Measurements from ENCODE around the gene SMAD6.
"Not testable (repeated sequence)": the region's sequence is repeated elsewhere in the genome, so short reads cannot be mapped to it uniquely, and the experiment has no call there.

The SMAD6 gene

DNA sequence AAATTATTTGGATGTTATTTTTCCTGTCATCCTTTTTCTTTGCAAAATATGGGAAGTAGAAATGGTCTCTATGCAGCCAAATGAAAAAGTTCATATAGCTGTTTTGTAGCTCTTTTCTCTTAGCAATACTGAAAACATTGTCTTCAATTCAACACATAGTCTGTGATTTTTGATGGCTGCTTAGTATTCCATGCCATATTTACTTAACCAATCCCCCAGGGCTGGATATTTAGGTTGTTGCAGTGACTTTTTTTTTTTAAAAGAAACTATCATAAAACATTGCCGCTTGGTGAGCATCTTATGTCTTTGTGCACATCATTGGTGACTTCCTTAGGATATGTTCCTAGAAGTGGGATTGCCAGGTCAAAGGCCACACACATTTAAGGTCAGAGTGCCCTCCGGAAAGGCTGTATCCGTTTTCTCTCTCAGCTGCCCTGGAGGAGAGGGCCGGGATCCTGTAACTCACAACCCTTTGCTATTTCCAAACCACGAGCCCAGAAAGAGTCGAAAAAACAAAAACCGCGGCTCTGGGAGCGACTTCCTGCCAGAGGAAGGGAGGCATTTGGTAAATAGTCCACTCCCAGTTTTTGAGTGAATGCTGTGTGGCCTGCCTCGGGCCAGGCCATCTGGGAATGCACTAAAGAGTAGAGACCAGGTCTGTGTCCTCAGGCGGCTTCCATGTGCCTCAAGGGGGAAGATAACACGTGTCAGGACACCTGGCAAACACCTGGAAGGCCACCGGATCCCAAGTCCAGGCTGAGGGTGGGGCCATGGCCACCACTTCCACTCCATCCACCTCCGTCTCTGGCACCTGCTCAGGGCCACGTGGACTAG lies 41.9 kb downstream of the SMAD6 start:
- DNase-seq: no peak

- DNase-seq: no peak
Measured at GRCh38 chr15:66744610-66745279, 42.7 kb downstream of the SMAD6 start.

DNA sequence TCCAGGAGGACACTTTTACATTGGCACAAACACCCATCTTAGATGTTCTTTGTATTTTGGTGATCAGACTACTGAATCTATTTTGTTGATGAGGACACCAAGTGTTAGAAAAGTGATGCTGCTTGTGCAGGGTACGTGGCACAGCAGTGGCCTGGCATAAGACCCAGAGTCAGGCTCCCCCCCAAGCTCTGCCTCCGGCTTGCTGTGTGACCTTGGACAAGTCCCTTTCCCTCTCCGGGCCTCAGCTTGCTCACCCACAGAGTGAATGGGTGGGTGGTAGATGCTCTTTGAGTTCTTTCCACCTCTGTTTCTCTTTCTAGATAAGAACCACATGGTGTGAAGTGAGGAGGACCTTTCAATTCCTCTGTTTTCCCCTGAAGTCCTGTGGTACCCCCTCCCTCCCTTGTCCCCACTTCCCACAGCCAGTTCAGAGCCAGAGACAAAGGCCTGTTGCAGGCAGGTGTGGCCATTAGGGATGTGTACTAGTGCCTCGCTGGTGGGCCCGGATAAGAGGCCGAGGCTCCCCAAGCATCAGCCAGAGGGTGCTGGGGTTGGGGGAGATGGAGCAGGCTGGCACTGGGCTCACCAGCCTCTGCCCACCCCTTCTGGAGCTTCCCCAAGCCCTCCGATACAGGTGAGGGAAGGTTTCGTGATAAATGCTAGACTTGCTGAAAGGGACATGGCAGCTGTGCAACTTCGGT lies 43.6 kb downstream of the SMAD6 start:
- DNase-seq: no peak

- DNase-seq: no peak
Measured at GRCh38 chr15:66746231-66746605, 44.2 kb downstream of the SMAD6 start.

GRCh38 chr15:66747223-66747622 lies 45.2 kb downstream of the SMAD6 start:
- no peak for DNase-seq

GRCh38 chr15:66747886-66748707 lies 46.1 kb downstream of the SMAD6 start:
- no peak for DNase-seq

- no peak for DNase-seq
Measured at GRCh38 chr15:66748708-66749035, 46.6 kb downstream of the SMAD6 start.

- no peak for DNase-seq
Measured at GRCh38 chr15:66749841-66750575, 48.0 kb downstream of the SMAD6 start.

DNA sequence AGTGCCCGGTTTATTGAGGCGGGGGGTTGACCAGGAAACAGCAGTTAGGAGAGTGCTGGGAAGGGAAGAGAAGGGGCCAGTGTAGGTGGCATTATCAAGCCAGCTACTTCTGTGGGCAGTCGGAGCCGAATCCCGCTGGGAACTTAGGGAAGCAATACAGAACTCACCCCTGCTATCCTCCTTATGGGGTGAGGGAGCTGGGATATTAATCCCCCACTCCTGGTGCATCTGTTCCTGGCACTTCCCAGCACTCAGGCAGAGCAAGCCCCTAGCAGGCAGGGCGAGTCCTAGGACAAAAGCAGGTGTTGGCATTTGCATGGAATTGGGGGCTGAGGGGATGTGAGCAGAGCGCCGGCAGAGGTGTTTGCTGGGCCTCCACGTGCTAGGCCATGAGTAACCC lies 48.6 kb downstream of the SMAD6 start:
- no peak for DNase-seq

DNA sequence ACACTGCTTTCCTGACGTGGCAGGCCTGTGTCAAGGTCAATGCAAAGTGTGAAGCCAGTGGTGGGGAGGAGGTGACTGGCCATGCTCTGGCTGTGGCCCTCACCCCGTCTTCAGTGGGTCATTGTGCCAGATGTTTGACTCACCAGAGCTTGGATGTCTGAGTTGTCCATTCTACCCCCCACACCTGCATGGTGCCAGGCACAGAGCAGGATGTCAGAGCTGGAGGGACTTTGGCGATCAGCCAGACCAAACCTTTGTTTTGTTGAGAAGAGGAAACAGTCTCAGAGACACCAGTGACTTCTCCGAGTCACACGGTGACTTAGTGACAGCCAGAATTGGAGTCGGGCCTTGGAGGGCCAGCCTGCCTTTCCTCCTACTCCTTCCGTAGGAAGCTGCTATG lies 49.5 kb downstream of the SMAD6 start:
- no peak for DNase-seq

DNA sequence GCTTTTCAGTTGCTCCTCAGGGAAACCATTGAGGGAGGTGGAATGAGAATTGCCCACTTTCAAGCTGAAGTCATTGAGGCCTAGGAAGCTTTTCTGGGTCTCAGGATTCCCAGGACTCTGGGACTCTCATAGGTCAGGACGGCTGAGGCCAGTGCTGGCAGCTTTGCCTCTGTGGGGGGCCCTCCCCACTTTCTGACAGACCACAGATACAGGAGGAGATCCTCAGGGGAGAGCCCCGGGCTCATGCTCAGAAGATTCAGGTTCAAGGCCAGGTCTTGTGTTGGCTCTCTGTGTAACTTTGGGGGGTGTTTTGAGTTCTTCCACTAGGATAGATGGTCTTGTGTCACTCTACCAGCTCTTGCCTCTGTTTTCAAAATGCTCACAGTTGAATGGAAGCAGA lies 50.0 kb downstream of the SMAD6 start:
- no peak for DNase-seq

GRCh38 chr15:66753687-66754377 lies 51.8 kb downstream of the SMAD6 start:
- DNase-seq: no peak

DNA sequence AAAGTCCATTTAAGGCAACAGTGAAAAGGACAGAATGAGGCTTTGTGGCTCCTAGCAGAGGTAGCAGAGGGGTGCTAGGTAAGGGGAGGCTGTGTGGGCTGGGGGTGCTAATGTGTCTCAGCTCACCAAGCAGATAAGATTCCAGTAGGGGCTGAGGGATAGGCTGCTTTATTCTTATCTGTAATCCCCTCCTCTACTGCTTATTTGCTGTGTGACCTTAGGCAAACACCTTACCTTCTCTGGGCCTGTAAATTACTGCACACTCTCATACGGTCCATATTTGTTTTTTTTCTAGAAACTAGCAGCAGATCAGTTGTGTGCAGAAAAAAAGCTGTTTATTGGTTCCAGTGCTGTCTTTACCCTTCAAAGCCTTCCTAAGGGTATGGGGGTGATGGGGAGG lies 52.8 kb downstream of the SMAD6 start:
- DNase-seq: no peak

DNA sequence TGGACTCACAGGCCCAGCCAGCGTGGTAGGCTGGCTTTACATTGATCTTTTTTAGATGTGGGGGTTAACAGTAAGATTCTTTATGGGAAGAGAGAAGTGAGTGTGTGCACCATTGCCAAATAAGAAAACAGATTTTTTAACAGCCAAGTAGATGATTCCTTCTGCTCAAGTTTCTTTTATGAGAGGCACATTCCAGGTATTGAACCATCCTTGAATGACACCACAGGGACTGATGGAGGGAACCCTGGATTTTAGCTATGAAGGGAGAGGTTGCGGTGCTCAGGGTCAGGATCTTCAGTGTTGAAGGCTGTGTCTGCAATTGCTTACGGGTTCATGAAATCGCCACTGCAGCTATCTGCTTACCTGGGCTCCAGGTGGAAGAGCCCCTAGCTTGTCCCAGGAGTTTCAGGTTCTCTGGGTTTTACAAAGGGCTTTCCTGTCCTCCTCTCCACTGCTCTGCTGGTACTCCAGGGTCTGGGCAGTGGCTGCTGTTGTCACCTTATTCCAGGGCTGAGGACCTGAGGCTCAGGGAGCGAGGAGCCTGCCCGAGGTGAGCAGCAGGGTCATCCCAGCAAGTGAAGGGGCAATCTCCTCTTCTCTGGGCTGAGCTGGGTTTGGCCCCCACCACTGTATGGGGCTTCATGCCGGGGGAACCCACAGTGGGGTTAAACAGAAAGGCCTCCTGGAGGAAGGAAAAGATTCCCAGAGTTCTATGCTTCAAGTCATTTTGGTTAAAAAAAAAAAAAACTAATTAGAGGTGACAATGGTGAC lies 53.4 kb downstream of the SMAD6 start:
- DNase-seq: no peak

GRCh38 chr15:66756295-66756694 lies 54.3 kb downstream of the SMAD6 start:
- DNase-seq: no peak

DNA sequence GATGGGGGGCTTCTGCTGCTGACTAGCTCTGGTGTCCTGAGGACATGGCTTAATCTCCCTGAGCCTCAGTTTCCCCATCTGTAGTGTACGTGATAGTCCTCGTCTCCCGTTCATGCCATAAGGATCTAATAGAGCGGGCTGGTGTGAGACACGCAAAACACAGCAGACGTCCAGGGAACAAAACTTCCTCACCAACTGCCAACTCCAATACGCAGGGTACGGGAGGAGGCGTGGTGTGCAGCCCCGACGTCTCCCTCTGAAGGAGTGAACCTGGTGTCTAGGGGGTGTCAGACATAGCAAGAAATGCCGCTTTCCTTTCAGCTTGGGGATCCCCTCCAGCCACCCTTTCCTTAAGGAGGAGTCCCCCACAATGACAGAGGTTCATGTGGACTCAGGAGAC lies 55.0 kb downstream of the SMAD6 start:
- DNase-seq: no peak

- DNase-seq: no peak
Measured at GRCh38 chr15:66757521-66757920, 55.5 kb downstream of the SMAD6 start.

DNA sequence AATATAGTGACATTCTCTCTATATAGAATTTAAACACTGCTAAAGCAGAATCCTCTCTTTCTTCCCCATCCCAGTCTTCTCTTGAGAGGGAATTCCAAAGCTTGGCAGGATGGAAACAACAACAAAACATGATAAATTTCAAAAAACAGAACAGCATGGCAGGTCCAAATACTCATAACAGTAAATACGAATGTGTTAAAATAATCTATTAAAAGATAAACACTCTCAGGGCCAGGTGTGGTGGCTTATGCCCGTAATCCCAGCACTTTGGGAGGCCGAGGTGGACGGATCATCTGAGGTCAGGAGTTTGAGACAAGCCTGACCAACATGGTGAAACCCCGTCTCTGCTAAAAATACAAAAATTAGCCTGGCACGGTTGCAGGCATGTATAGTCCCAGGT lies 56.2 kb downstream of the SMAD6 start:
- DNase-seq: not testable (repeated sequence)

- no peak for DNase-seq
Measured at GRCh38 chr15:66758844-66759243, 56.8 kb downstream of the SMAD6 start.

- DNase-seq: no peak
Measured at GRCh38 chr15:66760097-66760967, 58.3 kb downstream of the SMAD6 start.

All from stimulated activated CD4-positive, alpha-beta T cell treated with anti-CD3 and anti-CD28 coated beads, Interleukin-12 subunit alpha, Interleukin-12 subunit beta, amount 100 ng/mL, for 4 hours (primary cell).